ENCODE results near the gene YTHDC2. TPM values are rescaled to one million over a fixed set of nuclear protein-coding genes. Genes with fewer than 3 reads are reported as not detected.
A peak's percentile ranks its signal among the peaks of the same experiment; 100 is the strongest.

YTHDC2 gene
- total RNA-seq, 1 donor = 28.1 TPM

- no peak overlapping the region for H3K4me3 ChIP-seq (ENCODE audit: low read depth, low read length)
- no peak for TF ChIP-seq CTCF (IDR thresholded peaks at IDR 0.05; ENCODE audit: insufficient read depth, low read length)
- peak; percentile 70 for DNase-seq (ENCODE audit: low read depth)
Observed at GRCh38 chr5:113608113-113608596, 94.7 kb downstream of the YTHDC2 start.

- H3K4me3 ChIP-seq (ENCODE audit: low read depth, low read length) = no peak overlapping the region
- TF ChIP-seq CTCF (IDR thresholded peaks at IDR 0.05; ENCODE audit: insufficient read depth, low read length) = peak; percentile 61
- DNase-seq (ENCODE audit: low read depth) = peak; percentile 55
Observed at GRCh38 chr5:113612060-113612496, 98.6 kb downstream of the YTHDC2 start.

- TF ChIP-seq CTCF (IDR thresholded peaks at IDR 0.05; ENCODE audit: insufficient read depth, low read length) = no peak
- DNase-seq (ENCODE audit: low read depth) = no peak
- no peak overlapping the region for H3K4me3 ChIP-seq (ENCODE audit: low read depth, low read length)
Observed at GRCh38 chr5:113614191-113614590, 100.7 kb downstream of the YTHDC2 start.

- H3K4me3 ChIP-seq (ENCODE audit: low read depth, low read length) = no peak overlapping the region
- no peak for TF ChIP-seq CTCF (IDR thresholded peaks at IDR 0.05; ENCODE audit: insufficient read depth, low read length)
- DNase-seq (ENCODE audit: low read depth) = no peak
Observed at GRCh38 chr5:113615708-113616107, 102.2 kb downstream of the YTHDC2 start.

GRCh38 chr5:113617191-113617796 lies 103.8 kb downstream of the YTHDC2 start:
- DNase-seq (ENCODE audit: low read depth) = no peak
- TF ChIP-seq CTCF (IDR thresholded peaks at IDR 0.05; ENCODE audit: insufficient read depth, low read length) = no peak
- H3K4me3 ChIP-seq (ENCODE audit: low read depth, low read length) = no peak overlapping the region

- no peak for DNase-seq (ENCODE audit: low read depth)
- TF ChIP-seq CTCF (IDR thresholded peaks at IDR 0.05; ENCODE audit: insufficient read depth, low read length) = no peak
- H3K4me3 ChIP-seq (ENCODE audit: low read depth, low read length) = no peak overlapping the region
Observed at GRCh38 chr5:113632996-113633395, 119.5 kb downstream of the YTHDC2 start.

- TF ChIP-seq CTCF (IDR thresholded peaks at IDR 0.05; ENCODE audit: insufficient read depth, low read length) = no peak
- no peak for DNase-seq (ENCODE audit: low read depth)
- no peak overlapping the region for H3K4me3 ChIP-seq (ENCODE audit: low read depth, low read length)
Observed at GRCh38 chr5:113634957-113635356, 121.5 kb downstream of the YTHDC2 start.

Measured in fibroblast of the aortic adventitia (primary cell).